H1 (cell line): ENCODE results near the gene TPST2. TPM values are rescaled to one million over a fixed set of nuclear protein-coding genes. Genes with fewer than 3 reads are reported as not detected.

ENCODE experiments used
- ATF2 ChIP-seq: IDR thresholded peaks from 2 replicates; pipeline ENCODE4 v1.6.1; 2012; ENCODE audit warnings: low read length, inconsistent platforms
- E2F6 ChIP-seq: IDR thresholded peaks from 2 replicates; pipeline ENCODE4 v1.6.1; 2012; ENCODE audit warnings: inconsistent platforms
- POU5F1 ChIP-seq: IDR thresholded peaks from 2 replicates; pipeline ENCODE4 v1.6.1; 2011; ENCODE audit warnings: low read depth, mild to moderate bottlenecking, low read length, moderate library complexity
- RAD21 ChIP-seq, 2 experiments: IDR thresholded peaks in 1 of 2; conservative IDR thresholded peaks in 1 of 2; 2 replicates each; pipeline ENCODE4 v1.6.1; 2011; ENCODE audit warnings: low read depth in 2 of 2, low read length in 2 of 2, improper control_type of control experiment in 1 of 2, inconsistent platforms in 1 of 2, mild to moderate bottlenecking in 1 of 2, moderate library complexity in 1 of 2
- SIN3A ChIP-seq, 2 experiments: IDR thresholded peaks in 1 of 2; conservative IDR thresholded peaks in 1 of 2; 2 replicates each; pipeline ENCODE4 v1.6.1; 2011 to 2012; ENCODE audit warnings: low read length in 2 of 2, improper control_type of control experiment in 1 of 2, low read depth in 1 of 2, mild to moderate bottlenecking in 1 of 2
- YY1 ChIP-seq: IDR thresholded peaks from 2 replicates; pipeline ENCODE4 v1.6.1; 2011; ENCODE audit warnings: low read depth, mild to moderate bottlenecking, low read length
- polyA plus RNA-seq, 7 experiments: library from polyadenylated mRNA; depleted of rRNA in 3 of 7; stranded (reverse) in 5 of 7; unstranded in 2 of 7; fragments of >200 nt in 5 of 7; fragments of 200-250 nt in 2 of 7; gene quantifications; 1 replicate in 5 of 7; 2 replicates in 1 of 7; 4 replicates in 1 of 7; pipeline versions ENCODE4 v1.2.1 to v1.2.3, GENCODE V29; 2011 to 2013; ENCODE audit warnings: missing spikeins in 2 of 7, mixed read lengths in 2 of 7
- total RNA-seq: library from RNA; stranded (reverse); fragmentation: NEBNext Ultra II Directional; extraction: Animal tissue kit (Norgen Biotek cat#: 25700); gene quantifications from 2 replicates; pipeline ENCODE4 v1.2.1, GENCODE V29; 2021

Gene TPST2
- total and polyA plus RNA-seq, 2 of the 8 experiments (the other 6 are each of a cell fraction or from before 2014, with no cell fraction given): 58.8 to 143 TPM

- TF ChIP-seq ATF2 (no peak), YY1 (peak; percentile 95), POU5F1 (no peak), E2F6 (no peak), SIN3A (conservative IDR thresholded peaks at IDR 0.05 in 1 of 2, IDR thresholded peaks at IDR 0.05 in 1 of 2; ENCODE audit: low read depth in 1 of 2, low read length in 2 of 2) (0 out of 4 replicates have a peak, but pooled peaks of 1 of the 2 experiments have one; percentile 36), RAD21 (IDR thresholded peaks at IDR 0.05 in 1 of 2, conservative IDR thresholded peaks at IDR 0.05 in 1 of 2; ENCODE audit: low read depth in 2 of 2, low read length in 2 of 2) (peak; percentile 64 to 70)
- TF ChIP-seq, all 59 proteins: peak for 6
These were observed 87.0 kb downstream of the TPST2 start (continued) for GRCh38 chr22:26502688-26503561.
